KOPT-K1 (cell line): Measurements from ENCODE around the gene AK9.
A peak's percentile ranks its signal among the peaks of the same experiment; 100 is the strongest.
"Not testable (repeated sequence)": the region's sequence is repeated elsewhere in the genome, so short reads cannot be mapped to it uniquely, and the experiment has no call there.

Experiments
- H3K27ac ChIP-seq: fragments of 200-600 bp; sonication (generic); 2 replicates; pipeline ENCODE4 v1.5.1; 2016; ENCODE audit warnings: antibody characterized with exemption, mild to moderate bottlenecking, low read depth, low read length; ENCODE audit not compliant: poor library complexity, severe bottlenecking
- H3K36me3 ChIP-seq: fragments of 200-600 bp; sonication (generic); 2 replicates; pipeline ENCODE4 v1.5.1; 2017; ENCODE audit warnings: antibody characterized with exemption, mild to moderate bottlenecking, low read length, moderate library complexity; ENCODE audit not compliant: insufficient read depth
- H3K9me3 ChIP-seq: fragments of 200-600 bp; sonication (generic); 2 replicates; pipeline ENCODE4 v1.5.1; 2017; ENCODE audit warnings: antibody characterized with exemption, low read length, mild to moderate bottlenecking; ENCODE audit not compliant: insufficient read depth, poor library complexity, severe bottlenecking

AK9 gene

GRCh38 chr6:109714166-109714565 is 23.2 kb upstream of the AK9 start:
- Histone ChIP-seq H3K27ac (no peak overlapping the region), H3K9me3 (peaks cover 12% of the 10 kb centered on the region), H3K36me3 (0 out of 2 replicates have a peak, but pooled peaks cover 4% of the 10 kb centered on the region)

- Histone ChIP-seq H3K9me3 (peaks cover 21% of the 10 kb centered on the region), H3K27ac (no peak overlapping the region), H3K36me3 (no peaks in the 10 kb centered on the region)
These were observed 22.1 kb upstream of the AK9 start for GRCh38 chr6:109713097-109713496.

- peaks cover 23% of the 10 kb centered on the region for H3K9me3 ChIP-seq
- not testable (repeated sequence) for H3K27ac ChIP-seq, H3K36me3 ChIP-seq
These were observed 17.1 kb upstream of the AK9 start for GRCh38 chr6:109708099-109708498.

- H3K27ac ChIP-seq: no peak overlapping the region
- H3K36me3 ChIP-seq: no peaks in the 10 kb centered on the region
- H3K9me3 ChIP-seq: peaks cover 23% of the 10 kb centered on the region
These were observed 15.5 kb upstream of the AK9 start for GRCh38 chr6:109706513-109706912.

GRCh38 chr6:109705258-109705657 is 14.3 kb upstream of the AK9 start:
- H3K9me3 ChIP-seq: peaks cover 19% of the 10 kb centered on the region
- H3K36me3 ChIP-seq: no peaks in the 10 kb centered on the region
- H3K27ac ChIP-seq: no peak overlapping the region

- Histone ChIP-seq H3K9me3 (no peaks in the 10 kb centered on the region), H3K27ac (no peak overlapping the region), H3K36me3 (no peaks in the 10 kb centered on the region)
These were observed 11.8 kb upstream of the AK9 start for GRCh38 chr6:109702791-109703190.

GRCh38 chr6:109701774-109702173 is 10.8 kb upstream of the AK9 start:
- Histone ChIP-seq H3K27ac (no peak overlapping the region), H3K9me3 (no peaks in the 10 kb centered on the region), H3K36me3 (no peaks in the 10 kb centered on the region)

GRCh38 chr6:109701221-109701620 is 10.2 kb upstream of the AK9 start:
- H3K36me3 ChIP-seq: no peaks in the 10 kb centered on the region
- H3K9me3 ChIP-seq: no peaks in the 10 kb centered on the region
- H3K27ac ChIP-seq: no peak overlapping the region

GRCh38 chr6:109696355-109696754 is 5.4 kb upstream of the AK9 start:
- H3K27ac ChIP-seq: no peak overlapping the region
- no peaks in the 10 kb centered on the region for H3K36me3 ChIP-seq
- no peaks in the 10 kb centered on the region for H3K9me3 ChIP-seq

GRCh38 chr6:109695468-109695867 is 4.5 kb upstream of the AK9 start:
- H3K9me3 ChIP-seq: no peaks in the 10 kb centered on the region
- H3K27ac ChIP-seq: no peak overlapping the region
- H3K36me3 ChIP-seq: no peaks in the 10 kb centered on the region

- H3K36me3 ChIP-seq: no peaks in the 10 kb centered on the region
- no peak overlapping the region for H3K27ac ChIP-seq
- H3K9me3 ChIP-seq: no peaks in the 10 kb centered on the region
These were observed 2.1 kb upstream of the AK9 start for GRCh38 chr6:109693111-109693510.

- Histone ChIP-seq H3K27ac (peak overlapping the region; percentile 65), H3K36me3 (no peaks in the 10 kb centered on the region), H3K9me3 (no peaks in the 10 kb centered on the region)
These were observed 647 bp downstream of the AK9 start for GRCh38 chr6:109690373-109690736.

- no peaks in the 10 kb centered on the region for H3K36me3 ChIP-seq
- H3K27ac ChIP-seq: no peak overlapping the region
- no peaks in the 10 kb centered on the region for H3K9me3 ChIP-seq
These were observed 3.7 kb downstream of the AK9 start for GRCh38 chr6:109687271-109687761.

GRCh38 chr6:109686566-109687265 is 4.3 kb downstream of the AK9 start:
- Histone ChIP-seq H3K36me3 (no peaks in the 10 kb centered on the region), H3K9me3 (no peaks in the 10 kb centered on the region), H3K27ac (no peak overlapping the region)

- H3K36me3 ChIP-seq, H3K9me3 ChIP-seq, H3K27ac ChIP-seq: not testable (repeated sequence)
These were observed 12.1 kb downstream of the AK9 start for GRCh38 chr6:109678661-109679505.

GRCh38 chr6:109678240-109678639 is 12.8 kb downstream of the AK9 start:
- no peaks in the 10 kb centered on the region for H3K9me3 ChIP-seq
- no peaks in the 10 kb centered on the region for H3K36me3 ChIP-seq
- no peak overlapping the region for H3K27ac ChIP-seq
